Smooth muscle cell of the brain vasculature (primary cell): ENCODE data around the gene CHKB.
"Not testable (repeated sequence)": the region's sequence is repeated elsewhere in the genome, so short reads cannot be mapped to it uniquely, and the experiment has no call there.

ENCODE experiments used
- DNase-seq: peaks from one replicate; pipeline ENCODE4 v3.0.0-alpha.2; 2012; ENCODE audit warnings: low read depth, low spot score

The CHKB gene

GRCh38 chr22:50548921-50549790 lies 33.5 kb downstream of the CHKB start:
- DNase-seq: no peak

- no peak for DNase-seq
These were observed 34.4 kb downstream of the CHKB start for GRCh38 chr22:50548040-50548920.

- DNase-seq: no peak
These were observed 35.2 kb downstream of the CHKB start for GRCh38 chr22:50547263-50547985.

GRCh38 chr22:50546326-50547262 lies 36.1 kb downstream of the CHKB start:
- DNase-seq: no peak

- DNase-seq: no peak
These were observed 36.9 kb downstream of the CHKB start, which contains the start of gene KLHDC7B for GRCh38 chr22:50545522-50546325. TSS of gene KLHDC7B (plus strand) at chr22:50545899. CDS start at chr22:50546244, 345 bp downstream.

GRCh38 chr22:50544746-50545253 lies 37.8 kb downstream of the CHKB start:
- no peak for DNase-seq

GRCh38 chr22:50544078-50544745 lies 38.4 kb downstream of the CHKB start:
- DNase-seq: no peak

DNA sequence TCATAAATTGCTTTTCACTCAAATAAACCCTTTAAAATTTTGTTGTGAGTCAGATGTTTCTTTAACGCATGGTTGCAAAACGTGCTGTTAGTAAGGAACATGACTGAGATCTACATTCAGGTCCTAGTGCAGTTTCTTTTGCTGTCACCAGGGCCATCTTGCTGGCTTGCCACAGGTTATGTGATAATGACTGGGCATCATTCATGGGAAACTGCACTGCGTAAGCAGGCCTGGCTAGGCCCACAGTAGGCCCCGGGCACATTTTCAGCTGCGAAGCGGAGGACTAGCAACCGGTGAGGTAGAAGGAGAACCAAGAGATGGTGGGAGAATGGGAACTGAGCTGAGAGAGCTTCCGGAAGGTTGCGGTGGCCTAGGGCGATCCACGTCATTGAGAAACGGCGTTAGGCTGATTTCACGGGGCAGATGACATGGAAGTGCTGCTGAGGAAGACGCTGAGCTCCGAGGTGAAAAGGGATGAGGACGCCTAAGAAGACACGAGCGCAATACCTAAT lies 40.2 kb downstream of the CHKB start:
- DNase-seq: no peak

GRCh38 chr22:50541667-50542026 lies 41.0 kb downstream of the CHKB start:
- not testable (repeated sequence) for DNase-seq

DNA sequence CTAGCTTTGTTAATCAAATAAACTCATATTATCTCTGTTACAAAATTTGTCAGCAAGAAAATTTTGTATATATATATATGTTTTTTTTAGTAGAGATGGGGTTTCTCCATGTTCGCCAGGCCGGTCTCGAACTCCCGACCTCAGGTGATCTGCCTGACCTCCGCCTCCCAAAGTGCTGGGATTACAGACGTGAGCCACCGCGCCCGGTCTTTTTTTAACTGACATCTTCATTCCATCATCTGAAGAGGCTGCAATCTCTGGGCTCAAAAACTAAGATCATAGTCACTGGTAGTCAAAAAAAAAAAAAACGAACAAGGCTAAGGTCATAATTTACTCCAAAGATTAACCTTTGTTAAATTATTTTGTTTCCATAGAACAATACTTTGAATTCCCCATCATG lies 42.3 kb downstream of the CHKB start:
- DNase-seq: no peak

DNA sequence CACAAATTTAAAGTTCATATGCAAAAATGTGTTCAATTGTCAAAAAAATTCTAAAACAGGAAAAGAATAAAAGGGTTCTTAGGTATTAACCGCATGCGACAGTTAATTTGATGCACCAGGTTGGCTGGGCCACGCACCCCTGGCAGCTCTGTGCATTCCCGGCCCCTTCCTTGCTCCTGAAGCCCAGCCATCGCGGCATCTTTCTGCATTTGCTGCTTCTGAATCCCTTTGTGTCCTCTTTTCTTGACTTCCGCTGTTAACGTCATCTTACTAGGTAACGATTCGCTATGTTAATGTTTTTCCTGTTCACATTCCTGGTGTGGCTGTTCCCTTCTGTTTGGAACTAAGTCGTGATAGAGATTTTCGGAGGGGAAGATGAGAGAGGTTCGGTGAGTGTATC lies 44.9 kb downstream of the CHKB start:
- DNase-seq: no peak

GRCh38 chr22:50536226-50536625 lies 46.4 kb downstream of the CHKB start:
- DNase-seq: no peak

DNA sequence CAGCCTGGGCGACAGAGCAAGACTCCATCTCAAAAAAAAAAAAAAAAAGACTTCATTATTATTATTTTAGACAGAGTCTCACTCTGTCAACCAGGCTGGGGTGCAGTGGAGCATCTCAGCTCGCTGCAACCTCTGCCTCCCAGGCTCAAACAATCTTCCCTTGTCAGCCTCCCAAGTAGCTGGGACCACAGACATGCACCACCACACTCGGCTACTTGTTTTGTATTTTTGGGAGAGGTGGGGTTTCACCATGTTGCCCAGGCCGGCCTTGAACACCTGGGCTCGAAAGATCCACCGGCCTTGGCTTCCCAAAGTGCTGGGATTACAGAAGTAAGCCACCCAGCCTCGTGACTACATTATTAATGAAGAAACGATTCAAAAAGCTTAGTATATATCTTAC lies 47.5 kb downstream of the CHKB start:
- no peak for DNase-seq

GRCh38 chr22:50533856-50534711 lies 48.6 kb downstream of the CHKB start:
- not testable (repeated sequence) for DNase-seq

DNA sequence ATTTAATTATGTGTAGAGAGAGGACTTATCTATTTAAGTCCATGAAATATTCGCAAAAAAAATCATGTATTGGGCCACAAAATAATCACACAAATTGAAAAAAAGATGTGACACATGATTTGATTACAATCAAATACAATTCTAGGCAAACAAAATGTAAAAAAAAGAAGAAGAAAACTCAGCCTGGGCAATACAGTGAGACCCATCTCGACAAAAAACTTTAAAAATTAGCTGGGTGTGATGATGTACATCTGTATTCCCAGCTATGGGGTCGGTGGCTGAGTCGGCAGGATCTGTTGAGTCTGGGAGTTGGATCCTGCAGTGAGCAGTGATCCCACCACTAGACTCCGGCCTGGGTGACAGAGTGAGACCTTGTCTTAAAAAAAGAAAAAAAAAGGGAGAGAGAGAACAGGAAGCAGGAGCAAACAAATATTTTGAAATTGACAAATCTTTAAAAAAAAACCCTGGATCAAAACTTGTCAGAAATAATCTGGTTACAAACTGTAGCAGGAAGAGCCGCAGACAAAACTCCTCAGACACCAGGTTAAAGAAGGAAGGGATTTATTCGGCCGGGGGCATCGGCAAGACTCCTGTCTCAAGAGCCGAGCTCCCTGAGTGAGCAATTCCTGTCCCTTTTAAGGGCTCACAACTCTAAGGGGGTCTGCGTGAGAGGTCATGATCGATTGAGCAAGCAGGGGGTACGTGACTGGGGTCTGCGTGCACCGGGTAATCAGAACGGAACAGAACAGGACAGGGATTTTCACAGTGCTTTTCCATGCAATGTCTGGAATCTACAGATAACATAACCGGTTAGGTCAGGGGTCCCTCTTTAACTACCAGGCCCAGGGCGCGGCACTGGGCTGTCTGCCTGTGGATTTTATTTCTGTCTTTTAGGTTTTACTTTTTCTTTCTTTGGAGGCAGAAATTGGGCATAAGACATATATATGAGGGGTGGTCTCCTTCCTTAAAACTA lies 49.5 kb downstream of the CHKB start:
- DNase-seq: no peak

GRCh38 chr22:50531962-50532674 lies 50.5 kb downstream of the CHKB start:
- no peak for DNase-seq
